Measurements from ENCODE around the gene STOX2.
"Not testable (repeated sequence)": the region's sequence is repeated elsewhere in the genome, so short reads cannot be mapped to it uniquely, and the experiment has no call there.

STOX2 gene

DNA sequence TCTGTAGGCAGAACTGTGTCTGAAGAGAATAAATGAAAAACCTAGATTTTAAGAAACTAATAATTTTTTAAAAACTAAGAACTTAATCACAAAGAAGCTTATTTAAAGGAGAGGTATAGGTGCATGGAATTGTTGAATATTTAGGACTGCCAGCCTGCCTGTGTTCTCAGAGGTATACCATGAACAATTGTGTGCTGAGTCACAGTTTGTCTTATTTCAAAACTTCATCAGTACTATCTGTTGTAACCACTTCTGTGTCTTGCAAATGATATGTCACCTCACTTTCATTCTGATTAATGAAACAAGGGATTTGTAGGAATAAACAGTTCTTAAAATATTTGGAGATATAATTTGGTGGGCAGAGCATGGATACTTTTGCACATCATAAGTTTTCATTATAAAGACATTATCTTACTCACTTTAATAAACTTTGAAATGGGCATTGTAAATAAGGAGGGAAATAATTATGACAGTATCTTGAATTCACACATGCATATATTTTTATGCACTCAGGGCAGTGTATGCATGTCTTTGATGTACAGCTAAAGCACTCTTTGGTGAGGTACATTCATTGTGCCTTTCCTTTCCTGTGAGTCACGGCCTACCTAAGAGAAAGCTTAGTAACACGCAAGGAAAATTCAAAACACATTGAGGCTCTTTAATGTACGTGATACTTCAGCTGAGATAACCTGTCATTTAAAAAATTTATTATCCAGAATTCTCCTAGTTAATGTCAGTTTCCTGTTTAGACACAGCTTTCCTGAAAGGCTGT is 31.7 kb downstream of the STOX2 start:
- DNase-seq, result no peak

DNA sequence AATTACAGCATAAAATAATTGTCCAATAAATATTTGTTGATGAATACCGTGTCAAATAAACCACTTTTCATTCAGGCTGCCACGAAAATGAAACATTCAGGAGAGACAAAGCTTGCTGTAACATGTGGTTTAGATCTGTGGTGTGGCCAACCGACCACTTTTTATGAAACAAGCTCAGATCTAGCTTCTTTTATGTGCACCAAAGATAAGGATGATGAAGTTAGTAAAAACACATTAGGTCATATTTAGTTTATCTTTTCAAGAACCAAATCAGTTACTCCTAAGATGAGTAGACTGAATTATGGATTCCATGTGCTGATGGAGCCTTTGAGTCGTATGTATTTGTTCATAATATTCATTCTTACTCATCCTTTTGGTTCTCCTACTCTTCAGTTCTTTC is 35.8 kb downstream of the STOX2 start:
- DNase-seq, result no peak

- no peak for DNase-seq
These were observed 36.9 kb downstream of the STOX2 start for GRCh38 chr4:183941964-183942363.

GRCh38 chr4:183945741-183946140 is 40.6 kb downstream of the STOX2 start:
- DNase-seq, result no peak

DNA sequence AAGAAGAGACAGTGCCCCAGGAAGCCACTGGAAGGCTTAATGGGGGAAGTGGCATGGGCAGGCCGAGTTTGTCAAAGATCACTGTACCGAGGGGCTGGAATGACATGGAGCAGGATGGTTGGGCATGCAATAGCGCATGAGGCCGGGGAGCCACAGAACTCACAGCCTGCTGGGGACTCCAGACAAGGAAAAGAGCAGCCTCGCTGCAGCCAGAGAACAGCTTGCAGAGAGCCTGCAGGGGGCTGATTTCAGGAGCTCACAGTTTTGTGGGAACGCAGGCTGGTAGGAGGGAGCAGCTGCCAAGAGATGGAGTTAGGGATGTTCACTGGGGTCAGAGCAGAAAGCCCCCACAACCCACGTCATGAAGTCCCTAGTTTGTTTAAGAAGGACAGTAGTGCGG is 45.4 kb downstream of the STOX2 start:
- DNase-seq, result no peak

DNA sequence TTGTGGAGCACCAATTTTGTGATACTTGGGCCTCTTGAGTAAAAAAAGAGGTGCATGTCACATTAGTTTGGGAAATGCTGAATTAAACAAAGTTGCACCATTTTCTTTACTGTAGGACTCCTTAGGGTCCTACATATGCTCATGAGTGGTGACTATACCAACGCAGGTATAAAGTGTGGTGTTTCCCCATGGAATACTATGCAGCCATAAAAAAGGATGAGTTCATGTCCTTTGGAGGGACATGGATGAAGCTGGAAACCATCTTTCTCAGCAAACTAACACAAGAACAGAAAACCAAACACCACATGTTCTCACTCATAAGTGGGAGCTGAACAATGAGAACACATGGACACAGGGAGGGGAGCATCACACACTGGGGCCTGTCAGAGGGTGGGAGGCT is 47.5 kb downstream of the STOX2 start:
- DNase-seq, result not testable (repeated sequence)

- no peak for DNase-seq
These were observed 54.4 kb downstream of the STOX2 start for GRCh38 chr4:183959319-183960045.

GRCh38 chr4:183960046-183960420 is 54.9 kb downstream of the STOX2 start:
- DNase-seq, result no peak

DNA sequence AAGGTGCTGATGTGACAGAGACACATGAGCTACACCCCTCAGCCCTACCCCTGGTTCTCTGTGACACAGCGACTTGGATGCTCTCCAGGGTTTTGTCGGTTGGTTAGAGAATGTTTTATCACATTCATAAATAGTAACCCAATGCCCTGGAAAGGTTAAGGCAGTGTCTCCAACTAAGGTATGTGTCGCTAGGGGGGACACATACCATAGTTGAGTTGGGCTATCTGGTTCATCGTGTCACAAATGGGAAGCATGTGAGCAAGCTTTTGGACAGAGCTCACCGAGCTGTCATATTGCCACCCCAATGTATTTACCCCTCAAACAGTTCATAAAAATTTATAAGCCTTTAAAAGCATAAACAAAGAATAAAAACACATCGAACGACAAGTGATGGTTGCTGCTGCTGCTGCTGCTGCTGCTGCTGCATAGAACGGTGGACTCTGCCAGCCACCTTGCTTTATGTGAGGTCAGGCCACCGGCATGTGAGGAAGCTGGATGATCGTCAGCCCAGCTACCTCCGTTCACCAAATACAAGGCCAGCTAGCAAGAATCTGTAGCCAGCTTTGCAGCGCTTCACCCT is 55.9 kb downstream of the STOX2 start:
- no peak for DNase-seq

DNA sequence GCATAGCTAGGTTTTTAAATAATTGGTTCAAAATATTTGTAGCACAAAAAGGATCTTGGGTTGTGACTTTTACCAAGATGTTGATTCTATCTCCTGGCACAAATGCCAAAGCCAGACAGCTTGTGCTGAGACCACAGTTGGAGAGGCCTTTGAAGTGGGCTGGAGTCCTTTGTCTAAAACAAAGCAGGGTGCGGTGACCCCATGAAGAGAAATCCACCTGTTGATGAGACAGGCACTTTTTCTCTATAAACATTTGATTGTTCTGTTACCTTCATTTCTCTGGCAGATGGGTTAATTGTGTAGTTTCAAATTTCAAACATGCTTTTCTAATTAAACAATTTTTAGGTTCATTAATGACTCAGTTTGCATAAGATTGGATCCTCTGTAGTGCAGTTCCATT is 56.7 kb downstream of the STOX2 start:
- no peak for DNase-seq

- DNase-seq, result no peak
These were observed 57.3 kb downstream of the STOX2 start for GRCh38 chr4:183962419-183962818.

DNA sequence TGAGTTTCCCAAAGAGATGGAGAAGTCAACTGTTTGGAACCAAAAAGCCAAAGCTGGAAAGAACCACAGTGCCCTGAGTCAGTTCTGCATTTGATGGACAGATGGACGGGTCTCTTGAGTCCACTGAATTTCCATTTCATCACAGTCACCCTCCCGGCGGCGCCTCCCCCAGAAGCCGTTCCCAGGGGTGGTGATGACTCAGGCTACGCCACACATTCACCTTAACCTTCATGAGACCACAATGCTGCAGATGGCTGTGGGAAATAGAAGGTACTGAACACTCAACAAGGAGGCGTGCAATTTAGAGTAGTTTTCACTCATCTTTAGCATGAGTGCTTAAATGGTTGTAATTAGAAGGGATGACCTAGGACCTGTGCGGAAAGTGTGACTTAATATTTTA is 61.3 kb downstream of the STOX2 start:
- no peak for DNase-seq

- no peak for DNase-seq
These were observed 62.2 kb downstream of the STOX2 start for GRCh38 chr4:183967266-183967665.

DNA sequence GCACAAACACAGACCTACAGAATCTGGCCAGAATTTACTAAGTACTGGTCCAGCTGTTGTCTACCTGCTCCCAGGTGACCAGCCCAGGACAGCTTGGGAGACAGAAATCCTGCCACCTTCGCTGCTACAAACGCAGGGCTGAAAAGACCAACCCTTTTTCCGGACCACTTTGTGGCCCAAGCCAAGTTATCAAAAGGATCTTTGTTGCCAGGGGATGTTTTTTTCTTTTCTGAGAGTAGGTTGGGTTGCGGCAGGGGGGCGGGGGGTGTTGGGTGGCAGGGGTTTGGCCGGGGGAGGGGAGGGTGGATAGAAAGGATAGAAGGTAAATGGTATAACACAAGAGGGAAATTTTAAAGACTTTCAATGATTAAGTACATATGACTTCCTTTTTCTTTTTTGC is 63.4 kb downstream of the STOX2 start:
- no peak for DNase-seq

DNA sequence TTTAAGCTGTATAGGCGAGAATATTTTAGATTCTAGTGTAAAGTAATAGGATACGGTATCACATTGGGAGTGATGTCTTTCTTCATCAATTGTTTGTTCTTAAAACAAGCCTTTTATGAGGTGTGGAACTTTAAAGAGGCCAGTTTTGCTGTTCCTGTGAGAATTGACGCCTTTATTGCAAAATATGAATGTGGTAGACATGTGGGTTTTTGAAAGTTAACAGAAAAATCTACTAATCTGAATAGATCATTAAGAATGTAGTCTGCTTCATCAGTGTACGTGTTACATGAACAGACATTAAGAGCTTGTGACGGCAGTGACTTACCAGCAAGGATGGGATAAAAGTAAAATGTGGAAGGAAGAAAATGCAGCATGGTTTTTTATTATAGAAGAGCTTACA is 63.8 kb downstream of the STOX2 start:
- DNase-seq, result no peak

DNA sequence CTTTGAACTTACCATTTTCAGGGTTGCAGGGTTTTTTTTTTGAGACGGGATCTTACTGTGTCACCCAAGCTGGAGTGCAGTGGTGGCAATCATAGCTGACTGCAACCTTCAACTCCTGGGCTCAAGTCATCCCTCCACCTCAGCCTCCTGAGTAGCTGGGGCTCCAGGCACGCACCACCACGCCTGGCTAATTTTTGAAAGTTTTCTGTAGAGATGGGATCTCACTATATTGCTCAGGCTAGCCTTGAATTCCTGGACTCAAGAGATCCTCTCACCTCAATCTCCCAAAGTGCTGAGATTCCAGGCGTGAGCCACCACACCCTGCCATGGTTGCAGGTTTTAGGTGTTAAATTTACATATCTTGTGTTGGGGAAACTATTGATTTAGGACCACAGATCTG is 64.5 kb downstream of the STOX2 start:
- no peak for DNase-seq

DNA sequence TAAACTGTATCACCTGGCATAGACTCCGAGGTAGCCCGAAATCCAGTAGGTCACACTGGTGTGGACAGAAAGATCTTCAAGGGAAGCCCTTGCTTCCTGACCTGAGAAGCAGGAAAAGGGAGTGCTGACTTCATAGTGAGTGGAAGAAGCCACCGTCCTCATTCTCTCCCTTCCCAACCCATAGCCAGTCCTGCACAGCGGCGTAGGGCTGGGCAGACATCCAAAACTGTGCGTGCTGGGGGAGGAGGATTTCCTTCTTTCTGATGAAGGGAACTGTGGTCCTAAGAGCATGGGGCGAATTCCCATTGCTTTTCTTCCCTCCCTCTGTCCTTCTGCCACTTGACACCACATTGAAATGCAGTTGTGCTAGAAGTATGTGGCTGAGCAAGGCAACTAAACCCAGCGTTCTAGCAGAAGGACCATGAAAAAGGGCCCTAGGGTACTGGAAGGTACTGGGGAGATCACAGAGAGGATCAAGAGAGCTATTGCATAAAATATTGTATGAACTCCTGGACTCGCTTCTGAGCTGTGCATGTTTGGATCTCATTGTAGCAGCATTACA is 66.9 kb downstream of the STOX2 start:
- DNase-seq, result no peak

DNA sequence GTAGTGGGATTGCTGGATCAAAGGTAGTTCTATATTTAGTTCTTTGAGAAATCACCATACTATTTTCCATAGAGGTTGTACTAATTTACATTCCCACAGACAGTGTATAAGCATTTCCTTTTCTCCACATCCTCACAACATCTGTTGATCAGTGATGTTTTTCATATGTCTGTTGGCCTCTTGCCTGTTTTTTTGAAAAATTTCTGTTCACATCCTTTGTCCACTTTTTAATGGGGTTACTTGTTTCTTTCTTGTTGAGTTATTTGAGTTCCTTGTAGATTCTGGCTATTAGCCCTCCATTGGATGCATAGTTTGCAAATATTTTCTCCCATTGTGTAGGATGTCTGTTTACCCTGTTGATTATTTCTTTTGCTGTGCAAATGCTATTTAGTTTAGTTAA is 72.6 kb downstream of the STOX2 start:
- no peak for DNase-seq

DNA sequence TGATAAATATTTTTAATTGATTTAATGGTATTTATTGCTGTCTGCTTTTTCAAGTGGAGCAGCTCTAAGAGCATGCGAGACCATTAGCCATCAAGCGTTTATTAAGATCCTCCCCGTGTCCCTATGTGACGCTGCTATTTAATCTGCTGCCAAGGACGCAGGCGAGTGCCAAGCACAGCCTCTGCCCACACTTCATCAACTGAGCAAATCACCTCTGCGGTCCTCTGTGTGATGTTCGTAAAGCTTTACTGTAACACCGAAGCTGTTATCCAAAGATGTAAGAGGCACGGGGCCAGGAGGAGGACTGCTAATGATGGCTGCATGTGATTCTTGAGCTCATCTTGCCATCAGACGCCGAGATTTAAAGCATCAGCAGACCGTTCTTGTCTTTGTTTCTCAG is 79.5 kb downstream of the STOX2 start:
- no peak for DNase-seq

DNA sequence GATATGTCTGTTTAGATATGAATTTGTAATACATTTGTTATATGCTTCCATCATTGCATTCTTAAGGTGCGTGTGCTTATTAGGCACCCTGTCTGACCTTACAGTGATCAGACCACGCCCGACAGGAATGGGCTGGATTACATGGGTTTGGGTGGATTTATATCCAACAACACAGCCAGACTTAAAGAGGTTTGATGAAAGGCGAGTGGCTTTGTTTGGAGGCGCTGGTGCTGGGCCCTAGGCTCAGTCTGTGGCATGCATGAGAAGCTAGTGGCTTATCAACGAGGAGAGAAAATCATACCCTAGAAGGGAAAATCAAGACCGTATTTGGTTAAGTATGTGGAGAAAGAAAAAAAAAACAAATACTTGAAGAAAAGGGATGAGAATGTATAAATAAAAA is 80.7 kb downstream of the STOX2 start:
- no peak for DNase-seq

DNA sequence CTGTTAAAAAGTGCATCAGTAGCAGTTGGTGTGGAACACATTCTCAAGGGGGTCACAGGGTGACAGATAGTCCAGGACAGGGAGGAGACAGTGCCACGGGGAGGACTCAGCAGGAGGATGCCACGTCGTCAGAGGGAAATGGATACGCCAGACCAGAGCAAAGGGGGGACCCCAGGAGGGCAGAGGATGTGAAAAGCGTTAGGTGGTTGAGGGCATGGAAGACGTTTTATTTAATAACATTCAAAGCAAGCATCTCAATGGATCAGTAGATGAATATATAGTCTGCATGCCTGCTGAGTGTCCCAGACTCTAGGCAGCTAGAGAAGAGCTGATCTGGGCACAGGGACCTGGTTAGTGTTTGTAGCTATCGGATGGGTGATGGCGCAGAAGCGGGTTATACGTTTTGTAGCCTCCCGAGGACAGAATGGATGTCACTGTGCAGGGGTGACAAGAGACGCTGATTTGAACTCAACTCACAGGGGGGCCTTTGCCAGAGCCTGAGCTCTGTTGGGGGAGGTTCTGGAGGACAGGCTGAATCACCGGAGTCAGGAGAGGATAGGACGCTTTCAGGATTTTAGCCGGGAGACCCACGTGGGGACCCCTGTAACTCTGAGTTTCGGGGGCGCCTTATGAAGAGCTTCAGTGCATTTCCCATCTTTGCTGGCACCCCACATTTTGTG is 81.3 kb downstream of the STOX2 start:
- DNase-seq, result no peak

- DNase-seq, result no peak
These were observed 82.2 kb downstream of the STOX2 start for GRCh38 chr4:183986971-183987946.

Data from bone marrow (tissue), 2 donors.